Suppressor macrophage treated with lipopolysaccharide for 1 hour (primary cell): ENCODE results near the gene SPAG16.

Experiments
- DNase-seq, 3 donors: peaks; one replicate each; pipeline ENCODE4 v3.0.0-alpha.2; 2020 to 2022

The SPAG16 gene

DNA sequence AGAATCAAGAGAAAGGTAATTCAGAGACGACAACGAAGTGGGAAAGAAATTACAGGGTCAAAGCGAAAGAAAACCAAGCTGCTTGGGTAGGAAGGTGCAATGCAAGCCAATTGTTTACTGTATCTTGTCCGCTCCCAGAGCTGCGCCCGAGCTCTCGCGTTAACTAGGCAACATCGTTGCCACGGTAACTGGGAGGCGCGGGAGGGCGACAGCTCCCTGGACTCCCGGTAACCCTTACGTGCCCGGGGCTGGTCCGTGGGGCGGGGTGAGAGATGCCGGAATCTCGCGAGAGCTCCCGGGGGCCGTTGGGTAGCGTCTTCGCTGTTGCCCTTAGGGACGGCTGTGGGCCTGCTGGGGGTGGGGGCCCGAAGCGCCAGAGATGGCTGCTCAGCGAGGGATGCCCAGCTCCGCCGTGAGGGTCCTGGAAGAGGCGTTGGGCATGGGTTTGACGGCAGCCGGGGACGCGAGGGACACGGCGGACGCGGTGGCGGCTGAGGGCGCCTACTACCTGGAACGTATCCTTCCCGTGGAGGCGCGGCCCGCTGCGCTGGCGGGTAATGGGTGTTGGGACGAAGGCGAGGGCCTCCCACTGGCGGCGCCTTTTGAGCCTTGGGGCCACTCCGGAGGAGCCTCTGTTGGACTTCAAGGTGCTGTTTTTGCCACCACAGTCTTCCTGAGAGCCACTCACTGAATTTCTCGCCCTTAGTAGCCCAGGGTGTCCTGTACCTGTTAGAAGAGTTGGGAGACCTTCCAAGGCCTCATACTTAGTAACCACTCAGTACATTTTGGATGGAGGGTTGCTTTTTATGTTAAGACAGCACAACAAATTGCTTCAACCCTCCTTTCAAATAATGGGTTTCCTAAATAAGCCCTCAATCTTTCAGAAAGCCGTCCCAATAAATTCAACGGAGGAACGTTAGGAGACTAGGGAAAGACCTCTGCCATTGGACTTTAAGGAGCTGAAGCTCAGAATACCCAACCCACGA, at the start of gene SPAG16:
SPAG16 (plus strand) TSS at position 360 of the 986 bp plus-strand sequence.
- DNase-seq: peak; percentile 94 to 96 (median 96)

DNA sequence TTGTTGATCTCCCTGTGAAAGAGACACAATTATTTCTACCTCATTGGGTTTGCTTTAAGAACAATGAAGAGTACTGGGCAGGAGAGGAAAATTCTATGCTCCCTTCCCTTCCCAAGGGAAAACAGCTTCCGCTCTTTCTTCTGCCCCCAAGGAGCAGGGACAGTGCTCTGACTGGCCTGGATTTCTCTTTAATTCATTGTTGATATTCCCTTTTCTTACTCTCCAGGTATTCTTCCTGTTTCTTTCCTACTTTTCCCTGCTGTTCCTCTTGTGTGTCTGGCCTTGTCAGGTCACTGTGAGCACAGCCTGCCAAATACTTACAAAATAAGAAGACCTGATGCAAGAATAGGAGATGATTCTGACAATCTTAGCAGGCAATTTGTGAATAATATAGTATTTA, 49.6 kb upstream of the SPAG16 start:
- no peak for DNase-seq

DNA sequence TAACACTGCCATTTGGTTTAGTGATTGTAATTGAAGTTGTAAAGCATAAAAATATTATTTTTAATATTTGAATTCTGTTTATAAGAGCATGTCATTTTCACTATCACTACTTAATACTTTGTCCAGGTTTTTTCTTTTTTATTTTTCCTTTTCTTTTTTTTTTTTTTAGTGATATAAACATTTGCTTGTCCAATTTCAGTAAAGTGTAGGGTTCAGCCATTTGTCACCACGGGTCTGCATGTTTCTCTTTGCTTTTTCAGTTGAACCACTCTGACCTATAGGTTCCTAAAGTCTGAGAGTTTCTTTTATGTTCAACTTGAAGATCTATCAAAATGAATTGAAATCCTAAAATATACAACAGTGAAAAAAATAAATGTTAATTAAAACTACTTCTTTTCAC, 48.5 kb upstream of the SPAG16 start:
- DNase-seq: no peak

DNA sequence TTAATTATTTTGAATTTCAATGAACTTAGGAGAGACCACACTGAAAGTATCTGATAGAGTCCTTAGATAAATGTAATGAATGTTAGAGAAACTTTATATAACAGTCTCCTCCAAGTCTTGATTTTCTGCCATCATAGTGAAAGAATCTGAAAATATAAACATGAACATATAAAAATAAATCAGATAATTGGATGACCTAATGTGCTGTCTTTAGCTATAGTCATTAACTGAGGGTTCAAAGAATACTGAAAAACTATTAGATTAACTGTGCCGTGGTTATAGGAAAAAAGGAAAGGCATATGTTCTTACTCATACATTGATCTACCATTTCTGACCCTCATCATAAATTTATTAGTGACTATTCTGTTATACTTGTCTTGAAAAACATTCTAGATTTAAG, 47.0 kb upstream of the SPAG16 start:
- DNase-seq: no peak

DNA sequence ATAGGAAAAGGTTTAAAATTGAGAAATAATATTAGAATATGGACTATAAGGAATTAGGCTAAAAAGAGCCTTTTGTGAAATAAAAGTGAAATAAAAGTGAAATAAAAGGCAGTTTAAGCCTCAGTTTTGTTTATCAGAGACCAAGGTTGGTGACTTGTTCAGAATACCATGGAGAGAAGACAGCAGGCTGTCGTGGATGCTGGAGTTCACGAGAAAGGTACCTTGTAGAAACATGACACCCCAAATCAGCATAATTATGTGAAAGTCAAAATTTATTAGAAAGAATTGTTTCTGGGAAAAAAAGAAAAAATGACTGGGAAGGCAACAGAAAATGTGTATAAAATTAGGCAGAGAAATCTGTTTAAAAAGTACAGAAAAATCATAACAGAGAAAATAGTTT, 46.5 kb upstream of the SPAG16 start:
- no peak for DNase-seq

DNA sequence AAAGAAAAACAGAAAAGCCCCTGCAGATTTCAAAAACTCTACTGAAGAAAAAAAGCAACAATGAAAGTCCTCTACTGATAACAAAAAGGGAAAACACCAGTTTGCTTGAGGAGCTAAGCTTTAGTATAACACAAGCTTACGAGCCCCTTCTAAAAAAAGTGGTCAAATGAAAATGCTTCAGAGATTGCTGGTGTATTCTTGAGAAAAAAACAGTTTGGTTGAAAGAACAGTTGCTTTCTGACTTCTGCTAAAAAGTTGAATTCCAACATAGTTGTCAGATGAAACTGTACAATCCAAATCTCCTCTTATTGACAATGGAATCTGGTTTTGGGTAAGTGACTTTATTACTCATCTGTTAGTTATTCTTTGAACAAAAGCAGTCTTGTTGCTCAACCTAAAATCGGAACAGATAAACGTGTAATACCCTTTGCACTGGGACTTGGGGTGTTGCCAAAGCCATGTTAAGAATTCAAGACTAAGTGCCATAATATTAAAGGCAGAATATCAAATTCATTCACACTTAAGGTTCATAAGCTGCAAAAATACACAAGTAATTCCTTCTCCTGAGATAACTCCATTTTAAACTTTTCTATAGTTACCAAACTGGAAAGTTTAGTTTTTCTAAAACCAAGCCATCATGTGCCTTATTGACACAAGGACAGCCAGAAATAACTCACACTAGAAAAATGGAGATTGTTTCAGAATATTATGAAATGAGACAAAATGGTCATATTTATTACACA, 45.3 kb upstream of the SPAG16 start:
- DNase-seq: no peak

DNA sequence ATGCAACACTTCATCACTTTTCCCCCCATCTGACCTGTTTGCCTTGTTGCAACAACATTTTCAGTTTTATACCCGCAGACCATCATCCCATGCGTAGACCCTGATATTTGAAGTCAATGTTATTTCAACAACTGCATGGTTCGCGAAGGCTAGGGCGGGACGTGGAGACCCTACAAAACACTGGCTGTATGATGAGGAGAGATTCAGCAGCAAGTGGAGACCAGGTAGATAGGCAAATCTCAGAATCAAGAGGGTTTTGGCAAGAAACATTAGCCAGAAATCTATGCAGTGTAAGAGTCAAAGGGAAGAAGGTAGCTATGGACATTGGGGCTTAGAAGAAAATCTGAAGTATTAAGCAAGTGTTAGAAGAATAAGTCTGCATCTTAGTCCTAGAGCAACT, 42.4 kb upstream of the SPAG16 start:
- DNase-seq: no peak

DNA sequence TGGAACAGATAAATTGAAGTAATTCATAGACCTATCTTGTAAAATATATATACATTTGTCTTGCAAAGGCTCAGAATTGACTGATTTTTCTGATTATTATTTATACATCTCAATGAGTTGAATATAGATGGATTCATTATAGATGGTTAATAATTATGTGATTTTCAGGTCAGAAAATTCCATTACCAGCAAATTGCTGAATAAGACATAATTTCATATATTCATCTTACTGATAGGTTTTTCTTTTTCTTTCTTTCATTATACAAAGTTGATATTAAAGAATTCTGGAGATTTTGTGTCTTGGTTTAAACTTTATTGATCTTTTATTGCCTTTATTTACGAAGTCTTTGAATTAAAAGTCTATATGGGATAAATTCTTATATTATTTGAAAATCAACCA, 41.6 kb upstream of the SPAG16 start:
- no peak for DNase-seq

DNA sequence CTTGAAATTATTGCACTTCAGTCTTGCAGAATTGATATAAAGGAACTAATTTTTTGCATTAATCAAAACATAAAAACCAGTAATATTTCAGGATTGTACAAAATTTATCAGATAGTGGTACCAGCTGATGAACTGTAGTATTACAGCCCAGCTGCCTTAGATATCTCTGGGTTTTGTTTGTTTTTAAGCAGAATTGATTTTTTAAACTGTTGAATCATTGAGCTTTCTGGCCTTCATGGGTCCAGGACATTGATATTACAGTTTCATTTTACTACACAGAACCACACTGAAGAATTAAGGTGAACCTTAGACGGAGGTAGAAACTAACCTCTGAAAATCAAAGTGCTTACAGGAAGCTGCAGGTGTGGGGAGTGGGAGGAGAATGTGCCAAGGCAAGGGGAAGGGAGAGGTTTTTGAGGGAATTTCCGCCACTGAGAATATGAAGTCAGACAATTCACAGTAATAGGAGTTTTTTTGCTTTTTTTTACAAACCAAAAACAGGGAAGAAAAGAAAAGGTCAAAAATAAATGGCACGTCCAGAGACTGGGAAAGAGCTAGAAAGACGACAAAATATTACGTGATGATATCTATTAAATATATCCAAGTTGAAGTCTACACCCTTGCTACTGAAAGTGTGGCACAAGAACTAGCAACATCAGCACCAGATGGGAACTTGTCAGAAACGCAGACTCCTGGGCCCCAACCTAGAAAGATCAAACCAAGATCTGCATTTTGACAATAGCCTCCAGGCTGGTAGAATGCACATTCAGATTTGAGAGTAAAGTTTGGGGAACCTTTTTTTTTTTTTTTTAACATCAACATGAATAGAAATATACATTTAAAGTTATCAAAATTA, 40.8 kb upstream of the SPAG16 start:
- no peak for DNase-seq

DNA sequence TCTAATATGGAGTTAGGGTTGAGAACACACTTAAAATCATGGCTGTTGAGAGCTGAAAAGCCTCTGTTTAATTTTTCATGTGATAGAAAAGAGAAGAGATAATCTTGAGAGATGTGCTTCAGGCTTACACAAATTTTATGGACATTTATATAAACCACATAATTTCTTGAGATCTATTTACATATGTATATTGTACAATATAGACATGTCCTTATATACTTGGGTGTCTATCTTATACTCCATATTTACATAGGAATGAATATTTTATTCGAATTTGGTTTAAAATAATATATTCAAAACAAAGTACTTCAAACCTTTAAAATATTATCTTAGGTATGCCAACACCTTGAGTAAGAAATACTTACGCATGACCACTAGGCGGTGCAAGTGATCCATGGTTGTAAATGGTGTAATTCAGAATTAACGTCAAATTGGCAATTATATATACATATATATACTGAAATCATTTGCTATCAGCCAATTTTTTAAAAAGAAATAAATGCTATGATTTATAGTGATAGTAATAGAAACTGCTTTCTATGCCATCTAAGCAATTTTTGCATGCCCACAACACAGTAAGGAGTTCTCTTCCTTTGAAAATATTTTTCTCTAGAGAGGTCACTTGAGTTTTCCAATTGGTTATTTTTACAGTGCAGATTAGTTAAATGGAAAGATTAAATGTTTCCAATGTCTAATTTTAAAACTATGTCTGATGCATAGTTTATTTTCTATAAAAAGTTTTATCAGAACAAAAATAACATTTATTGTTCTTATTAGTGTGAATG, 37.6 kb upstream of the SPAG16 start:
- DNase-seq: peak; percentile 54 to 72 (median 62)

DNA sequence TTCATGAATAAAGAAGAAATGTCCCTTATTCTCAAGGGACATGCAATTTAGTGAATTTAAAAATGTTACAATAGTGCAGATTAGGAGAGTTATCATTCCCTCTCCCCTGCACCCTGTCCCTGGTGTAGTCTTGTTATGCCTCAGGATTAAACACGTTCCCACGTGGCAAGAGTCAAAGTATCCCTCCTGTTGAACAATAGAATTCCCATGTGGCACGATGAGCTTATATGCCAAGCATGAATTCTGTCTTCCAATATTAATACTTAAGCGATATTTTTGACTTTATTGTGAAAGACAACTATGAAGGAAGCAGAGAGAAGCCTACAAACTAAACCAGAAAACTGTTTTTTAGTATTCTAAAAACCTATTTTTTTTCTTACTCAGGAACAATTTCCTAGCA, 36.7 kb upstream of the SPAG16 start:
- no peak for DNase-seq

DNA sequence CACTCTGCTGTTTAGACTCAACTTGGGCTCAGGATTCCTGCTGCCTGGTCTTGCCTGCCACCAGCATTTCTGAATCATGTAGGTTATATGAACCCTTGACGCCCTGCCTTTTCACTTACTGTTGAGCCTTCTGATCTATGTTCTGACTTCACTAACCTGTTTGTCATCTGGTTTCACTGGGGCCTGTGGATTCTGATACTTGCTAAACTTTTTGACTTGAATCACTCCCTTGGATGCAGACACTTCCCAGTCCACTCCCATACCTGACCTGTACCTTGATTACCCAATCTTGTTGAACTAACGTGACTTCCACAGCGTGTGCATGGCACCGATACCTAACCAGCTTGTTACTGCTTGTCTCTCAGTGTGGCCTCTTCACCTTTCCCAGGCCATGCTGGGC, 35.6 kb upstream of the SPAG16 start:
- DNase-seq: no peak

DNA sequence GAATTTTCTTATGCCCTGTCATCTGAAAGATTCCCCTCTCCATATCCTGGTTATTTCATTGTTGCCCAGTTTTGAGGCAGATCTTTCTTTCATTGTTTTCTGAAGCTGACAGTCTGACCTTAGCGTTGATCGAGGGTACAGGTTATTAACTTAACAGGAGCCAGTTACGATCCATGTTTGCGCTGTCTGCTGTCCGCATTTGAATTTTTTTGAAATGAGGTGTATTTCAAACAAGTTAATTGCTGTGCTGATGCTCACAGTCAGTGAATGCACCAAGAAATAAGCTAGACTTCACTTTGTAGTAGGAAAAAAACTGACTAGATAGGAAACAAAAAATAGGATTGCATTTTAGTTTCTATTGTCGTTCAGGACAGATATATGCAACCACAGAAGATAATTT, 34.8 kb upstream of the SPAG16 start:
- no peak for DNase-seq

DNA sequence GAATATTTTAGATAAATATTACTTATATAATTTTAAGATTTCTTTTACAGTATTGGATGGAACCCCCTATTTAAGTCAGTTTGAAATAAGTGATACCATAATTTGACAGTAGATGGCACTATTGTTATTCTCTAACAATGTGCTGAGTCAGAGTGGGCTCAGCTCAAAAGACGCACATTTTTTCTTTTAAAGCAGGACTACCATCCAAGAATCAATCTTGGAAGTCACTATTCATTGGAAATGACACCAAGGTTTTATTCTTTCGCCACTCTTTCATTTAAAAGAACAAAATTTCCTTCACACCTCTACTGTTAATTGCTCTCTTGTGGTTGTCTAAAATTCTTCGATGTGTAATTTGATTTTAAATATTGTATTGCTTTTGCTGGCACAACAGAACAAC, 32.6 kb upstream of the SPAG16 start:
- DNase-seq: peak; percentile 60 to 86 (median 76)

DNA sequence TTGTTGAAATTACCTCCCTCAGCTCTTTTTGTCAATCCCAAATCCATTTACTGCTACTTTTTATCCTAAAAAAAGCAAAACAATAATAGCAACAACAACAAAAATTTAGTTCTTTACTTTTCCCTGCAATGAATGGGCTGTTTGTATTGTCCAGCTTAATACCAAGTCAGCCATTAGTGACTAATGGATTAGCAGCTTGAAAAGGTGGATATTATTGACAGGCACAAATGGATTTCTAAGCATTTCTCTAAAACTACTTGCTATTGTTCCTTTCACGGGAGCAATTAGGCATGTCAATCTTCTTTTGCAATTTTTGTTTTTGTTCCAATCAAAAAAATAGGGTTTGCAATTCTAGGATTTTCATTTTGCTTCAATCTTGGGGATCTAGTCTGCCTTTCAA, 32.1 kb upstream of the SPAG16 start:
- no peak for DNase-seq

DNA sequence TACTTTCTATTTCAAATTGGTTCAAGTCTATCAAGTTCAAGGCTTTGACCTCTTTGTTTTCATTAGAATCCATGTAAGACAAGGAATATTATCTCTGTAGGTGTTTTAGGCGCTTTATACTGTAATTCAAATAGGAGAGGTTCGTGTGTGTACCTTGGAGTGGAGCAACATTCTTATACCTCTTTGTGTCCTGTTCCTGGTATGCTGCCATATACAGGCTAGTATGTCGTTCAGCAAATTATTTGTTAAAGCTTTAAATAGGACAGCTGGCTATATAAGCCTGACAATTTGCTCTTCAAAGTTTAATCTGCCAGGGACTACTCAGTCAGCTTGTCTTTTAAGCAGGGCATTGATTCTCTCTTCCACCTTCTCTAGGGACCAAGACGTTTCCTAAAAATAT, 31.1 kb upstream of the SPAG16 start:
- DNase-seq: no peak

DNA sequence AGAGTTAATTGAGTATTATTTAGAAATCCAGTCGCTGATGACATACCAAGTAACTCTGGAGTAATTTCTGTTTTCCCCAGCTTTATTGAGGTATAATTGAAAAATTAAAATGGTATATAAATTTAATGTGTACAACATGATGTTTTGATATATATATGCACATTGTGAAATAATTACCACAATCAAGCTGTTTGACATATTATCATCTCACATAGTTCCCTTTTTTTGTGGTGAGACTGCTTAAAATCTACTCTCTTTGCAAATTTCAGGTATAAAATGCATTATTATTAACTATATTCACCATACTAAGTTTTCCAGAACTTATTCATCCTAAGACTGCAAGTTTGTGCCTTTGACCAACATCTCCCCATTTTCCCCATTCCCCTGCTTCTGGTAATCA, 25.0 kb upstream of the SPAG16 start:
- DNase-seq: no peak

DNA sequence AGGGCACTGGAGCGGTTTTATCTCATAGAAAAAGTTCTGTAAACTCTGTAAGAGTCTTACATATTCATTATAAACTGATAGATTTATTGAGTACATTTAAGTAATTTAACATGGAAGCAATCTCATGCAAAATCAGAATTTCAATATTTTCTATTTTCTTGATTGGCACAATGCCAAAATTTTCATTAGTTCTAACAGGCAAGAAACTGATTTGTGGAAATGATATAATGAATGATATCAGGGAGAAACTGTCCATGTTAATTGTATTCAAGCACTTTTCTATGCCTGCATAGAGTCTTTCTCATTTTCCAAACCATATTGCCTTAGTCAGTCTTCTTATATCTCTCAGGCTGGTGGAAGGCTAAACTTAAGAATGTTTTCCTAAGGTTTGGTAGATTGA, 23.0 kb upstream of the SPAG16 start:
- no peak for DNase-seq

DNA sequence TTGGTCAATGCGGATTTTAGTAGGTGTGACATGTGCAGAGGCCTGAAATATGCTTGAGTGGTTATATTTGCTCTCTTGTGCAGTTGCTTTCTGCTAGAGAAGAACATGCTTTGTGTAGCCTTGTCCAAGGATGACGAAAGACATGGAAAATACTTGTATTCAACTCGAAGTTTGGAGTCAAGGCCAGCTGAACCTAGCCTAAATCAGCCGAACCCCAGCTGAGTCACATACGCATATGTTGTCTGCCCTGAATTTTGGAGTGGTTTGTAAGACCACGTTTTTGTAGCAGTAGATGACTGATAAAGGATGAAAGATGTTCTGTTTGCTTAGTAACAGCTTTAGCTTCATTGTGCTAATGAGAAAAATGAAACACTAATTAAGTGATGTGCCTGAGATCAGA, 22.5 kb upstream of the SPAG16 start:
- no peak for DNase-seq

DNA sequence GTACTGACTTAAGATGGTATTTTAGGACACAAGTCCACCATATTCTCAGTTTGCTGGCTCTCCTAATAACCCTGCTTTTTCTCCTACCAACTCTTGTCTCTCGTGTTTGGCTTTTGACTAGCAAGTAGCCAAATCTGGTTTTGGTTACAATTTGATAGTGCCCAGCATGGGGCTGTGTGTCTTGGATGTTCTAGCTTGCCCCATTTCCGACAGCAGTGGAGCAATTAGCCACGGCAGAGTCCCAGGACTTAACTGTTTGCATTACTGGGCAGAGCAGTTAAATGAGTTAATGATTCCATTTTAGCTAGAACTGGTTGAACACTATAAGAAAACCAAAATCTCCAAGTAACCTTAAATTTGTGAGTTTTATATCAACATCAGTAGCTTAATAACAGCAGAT, 18.6 kb upstream of the SPAG16 start:
- no peak for DNase-seq

DNA sequence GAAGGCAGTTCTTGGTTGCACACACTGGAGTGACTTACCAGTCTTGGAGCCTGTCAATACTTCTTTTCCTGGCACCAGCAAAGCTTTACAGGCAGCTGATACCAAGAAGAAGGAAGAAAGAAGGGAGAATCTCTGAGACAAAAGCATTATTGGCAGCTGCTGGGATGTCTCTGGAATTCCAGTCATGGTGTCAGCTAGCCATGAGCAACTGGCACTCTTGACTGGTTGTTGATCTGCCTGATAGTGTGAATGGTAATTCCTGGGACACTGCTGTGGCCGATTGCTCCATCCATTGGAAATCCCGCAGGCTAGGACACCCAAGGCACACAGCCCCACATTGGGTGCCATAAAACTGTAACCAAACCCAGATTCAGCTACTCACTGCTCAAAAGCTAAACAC, 17.8 kb upstream of the SPAG16 start:
- no peak for DNase-seq

DNA sequence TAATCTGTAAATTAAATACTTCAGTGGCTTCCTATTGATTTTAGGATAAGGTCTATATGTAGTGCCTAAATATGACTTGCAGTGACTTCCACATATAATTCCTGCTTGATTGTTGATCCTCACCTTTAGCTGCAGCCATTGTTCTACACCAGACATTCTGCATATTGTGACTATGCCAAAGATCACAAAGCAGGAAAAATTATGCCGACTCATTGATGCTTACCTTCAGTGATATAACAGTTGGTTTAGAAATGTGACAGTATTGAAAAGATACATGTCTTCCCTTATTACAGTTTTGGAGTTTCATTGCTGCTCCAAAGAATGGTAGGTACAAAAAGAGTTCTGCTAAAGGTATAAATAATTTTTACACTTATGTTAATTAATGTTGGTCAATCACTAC, 12.3 kb upstream of the SPAG16 start:
- no peak for DNase-seq
